ENCODE data around the gene KCNT2. TPM values are rescaled to one million over a fixed set of nuclear protein-coding genes. Genes with fewer than 3 reads are reported as not detected.

The KCNT2 gene
- total and polyA plus RNA-seq, 4 donors = 1.7 to 11.2 (median 6.8) TPM

- no peak for DNase-seq (ENCODE audit: low spot score)
- Histone ChIP-seq H3K9me3 (ENCODE audit: control insufficient read depth in 4 of 4, low read length in 3 of 4) (no peaks in the 10 kb centered on the region), H3K4me1 (ENCODE audit: control insufficient read depth in 4 of 4, insufficient read depth in 4 of 4, low read length in 3 of 4) (peaks cover 0 to 8% (median 3%) of the 10 kb centered on the region in 4 donors), H3K4me3 (ENCODE audit: low read depth in 1 of 3, low read length in 3 of 3) (peak within 1 kb of the TSS; percentile 62 to 85 (median 70)), H3K36me3 (ENCODE audit: control insufficient read depth in 4 of 4, insufficient read depth in 3 of 4, low read depth in 1 of 4, low read length in 3 of 4) (no peaks in the 10 kb centered on the region), H3K9ac (ENCODE audit: low read depth in 1 of 2, low read length in 2 of 2) (peak within 1 kb of the TSS; percentile 90 to 98), H3K27ac (ENCODE audit: low read depth in 1 of 2, low read length in 2 of 2) (peak within 1 kb of the TSS; percentile 84 to 94), H3K27me3 (ENCODE audit: control insufficient read depth in 4 of 4, insufficient read depth in 4 of 4, low read length in 3 of 4) (no peaks in the 10 kb centered on the region)
- whole genome bisulfite sequencing = 4% methylated on average over 5 of the region's 5 CpGs
- TF ChIP-seq ATF3 (IDR thresholded peaks at IDR 0.05) (peak; percentile 47), REST (IDR thresholded peaks at IDR 0.05) (peak; percentile 95), JUND (IDR thresholded peaks at IDR 0.05) (no peak), TAF1 (conservative IDR thresholded peaks at IDR 0.05) (peak; percentile 100), YY1 (IDR thresholded peaks at IDR 0.05) (peak; percentile 74), GABPA (IDR thresholded peaks at IDR 0.05 in 1 of 2, conservative IDR thresholded peaks at IDR 0.05 in 1 of 2) (peak in 1 of 2 donors; percentile 49), RAD21 (IDR thresholded peaks at IDR 0.05) (peak; percentile 42 to 59), ZBTB33 (IDR thresholded peaks at IDR 0.05) (peak; percentile 38), HNF4A (conservative IDR thresholded peaks at IDR 0.05) (peak in 1 of 2 donors; percentile 25), HNF4G (IDR thresholded peaks at IDR 0.05) (no peak), FOXA2 (IDR thresholded peaks at IDR 0.05) (peak; percentile 44), FOXA1 (IDR thresholded peaks at IDR 0.05) (no peak), CTCF (IDR thresholded peaks at IDR 0.05; ENCODE audit: low read depth, low read length, missing input control) (no peak), NR2F2 (IDR thresholded peaks at IDR 0.05) (no peak), SP1 (IDR thresholded peaks at IDR 0.05) (peak; percentile 77), RXRA (IDR thresholded peaks at IDR 0.05) (peak in 1 of 2 donors; percentile 43), EGR1 (IDR thresholded peaks at IDR 0.05; ENCODE audit: low read depth in 2 of 2) (no peak), MAX (IDR thresholded peaks at IDR 0.05) (no peak)
Measured at GRCh38 chr1:196651637-196652215, 43.5 kb upstream of the KCNT2 start, which contains the start of gene CFH. Gene CFH, plus strand, starts transcription at chr1:196652043. Its CDS starts 75 bp downstream, at chr1:196652118.

Data from liver (tissue), 9 donors.